ENCODE data around the gene EXOC6B. TPM values are rescaled to one million over a fixed set of nuclear protein-coding genes. Genes with fewer than 3 reads are reported as not detected.

EXOC6B gene
- total and polyA plus RNA-seq, 7 donors, result 4.4 to 26.8 (median 14.1) TPM

GRCh38 chr2:72716601-72717000 is 109.2 kb downstream of the EXOC6B start:
- Histone ChIP-seq H3K36me3 (ENCODE audit: insufficient read depth in 1 of 2, low read depth in 1 of 2) (peaks cover 0 to 23% of the 10 kb centered on the region in 2 donors), H3K4me1 (no peaks in the 10 kb centered on the region), H3K9me3 (no peaks in the 10 kb centered on the region), H3K4me3 (no peak overlapping the region), H3K27me3 (ENCODE audit: insufficient read depth in 3 of 3, low read length in 2 of 3) (no peaks in the 10 kb centered on the region), H3K27ac (no peak overlapping the region)
- TF ChIP-seq CTCF (IDR thresholded peaks at IDR 0.05), result no peak
- no peak for ATAC-seq
- WGBS, 3 donors, result 40 to 68% (median 46%) methylated on average over 2 of the region's 2 CpGs
- intact Hi-C loops (cut with DNase I), result no loop called here
- DNase-seq, result no peak

- no peaks in the 10 kb centered on the region for H3K27me3 ChIP-seq (ENCODE audit: insufficient read depth in 3 of 3, low read length in 2 of 3)
- H3K36me3 ChIP-seq (ENCODE audit: insufficient read depth in 1 of 2, low read depth in 1 of 2), result peaks cover 0 to 23% of the 10 kb centered on the region in 2 donors
- DNase-seq (no peak), ATAC-seq (no peak)
- no peaks in the 10 kb centered on the region for H3K4me1 ChIP-seq
- H3K27ac ChIP-seq, result no peak overlapping the region
- TF ChIP-seq CTCF (IDR thresholded peaks at IDR 0.05), result no peak
- H3K4me3 ChIP-seq, result no peak overlapping the region
- no peaks in the 10 kb centered on the region for H3K9me3 ChIP-seq
- intact Hi-C loops (cut with DNase I), result no loop called here
Measured at GRCh38 chr2:72713857-72714256, 112.0 kb downstream of the EXOC6B start.

GRCh38 chr2:72712977-72713376 is 112.9 kb downstream of the EXOC6B start:
- Histone ChIP-seq H3K36me3 (ENCODE audit: insufficient read depth in 1 of 2, low read depth in 1 of 2) (peaks cover 0 to 22% of the 10 kb centered on the region in 2 donors), H3K27ac (no peak overlapping the region), H3K4me3 (no peak overlapping the region), H3K9me3 (no peaks in the 10 kb centered on the region), H3K27me3 (ENCODE audit: insufficient read depth in 3 of 3, low read length in 2 of 3) (no peaks in the 10 kb centered on the region), H3K4me1 (no peaks in the 10 kb centered on the region)
- DNase-seq, result no peak
- no peak for TF ChIP-seq CTCF (IDR thresholded peaks at IDR 0.05)
- no peak for ATAC-seq
- intact Hi-C loops (cut with DNase I), result no loop called here

- H3K4me1 ChIP-seq, result no peaks in the 10 kb centered on the region
- H3K27me3 ChIP-seq (ENCODE audit: insufficient read depth in 3 of 3, low read length in 2 of 3), result no peaks in the 10 kb centered on the region
- no peak overlapping the region for H3K4me3 ChIP-seq
- no peak for TF ChIP-seq CTCF (IDR thresholded peaks at IDR 0.05)
- H3K27ac ChIP-seq, result no peak overlapping the region
- DNase-seq (no peak), ATAC-seq (no peak)
- peaks cover 0 to 15% of the 10 kb centered on the region in 2 donors for H3K36me3 ChIP-seq (ENCODE audit: insufficient read depth in 1 of 2, low read depth in 1 of 2)
- no peaks in the 10 kb centered on the region for H3K9me3 ChIP-seq
- intact Hi-C loops (cut with DNase I), result no loop called here
Measured at GRCh38 chr2:72712304-72712703, 113.5 kb downstream of the EXOC6B start.

- WGBS, 3 donors, result 90 to 97% (median 93%) methylated on average over 1 of the region's 1 CpG
- no peaks in the 10 kb centered on the region for H3K9me3 ChIP-seq
- DNase-seq, result no peak
- no peak for TF ChIP-seq CTCF (IDR thresholded peaks at IDR 0.05)
- no peaks in the 10 kb centered on the region for H3K36me3 ChIP-seq (ENCODE audit: insufficient read depth in 1 of 2, low read depth in 1 of 2)
- H3K27me3 ChIP-seq (ENCODE audit: insufficient read depth in 3 of 3, low read length in 2 of 3), result no peaks in the 10 kb centered on the region
- no peak for ATAC-seq
- H3K27ac ChIP-seq, result no peak overlapping the region
- H3K4me1 ChIP-seq, result no peaks in the 10 kb centered on the region
- no peak overlapping the region for H3K4me3 ChIP-seq
- intact Hi-C loops (cut with DNase I), result no loop called here
Measured at GRCh38 chr2:72710418-72711152, 115.2 kb downstream of the EXOC6B start.
